NCI-H2171 (cell line): ENCODE measurements around the gene MYO15A.

Source experiments
- DNase-seq: peaks from one replicate; lab custom pipeline; 2025; lab: John Stamatoyannopoulos, UW

Gene MYO15A

GRCh38 chr17:18224053-18224386 lies 115.5 kb downstream of the MYO15A start:
- no peak for DNase-seq

GRCh38 chr17:18224387-18225120 lies 116.0 kb downstream of the MYO15A start:
- DNase-seq: no peak

GRCh38 chr17:18225121-18225641 lies 116.6 kb downstream of the MYO15A start, which contains the start of gene LLGL1:
Gene LLGL1 (plus strand): TSS chr17:18225635. CDS start chr17:18225683, 48 bp downstream.
- DNase-seq: peak; percentile 95

DNA sequence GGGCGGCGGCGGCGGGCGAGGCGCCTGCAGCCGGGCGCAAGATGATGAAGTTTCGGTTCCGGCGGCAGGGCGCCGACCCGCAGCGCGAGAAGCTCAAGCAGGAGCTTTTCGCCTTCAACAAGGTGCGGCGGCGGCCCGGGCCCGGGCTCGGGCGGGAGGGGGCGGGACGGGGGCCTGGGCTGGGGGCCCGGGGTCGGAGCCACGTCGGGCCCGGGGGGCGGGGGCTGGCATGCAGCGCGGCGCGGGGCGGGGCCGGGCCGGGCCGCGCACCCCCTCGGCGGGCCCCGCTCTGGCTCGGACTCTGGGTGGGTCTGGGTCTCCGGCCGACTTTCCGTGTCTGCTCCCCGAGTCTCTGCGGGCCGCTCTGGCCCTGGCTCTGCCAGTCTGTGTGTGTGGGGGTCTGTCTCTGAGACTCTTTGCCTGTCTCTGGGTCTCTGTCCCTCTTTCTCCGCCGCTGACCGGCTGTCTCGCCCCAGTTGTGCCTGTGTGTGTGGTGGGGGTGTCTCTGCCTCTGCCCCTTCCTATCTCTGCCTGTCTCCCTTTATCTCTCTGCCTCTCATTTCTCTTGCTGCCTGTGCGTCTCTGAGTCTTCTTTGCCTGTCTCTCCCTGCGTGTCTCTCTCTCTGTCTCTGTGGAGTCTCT lies 117.2 kb downstream of the MYO15A start:
- no peak for DNase-seq

DNA sequence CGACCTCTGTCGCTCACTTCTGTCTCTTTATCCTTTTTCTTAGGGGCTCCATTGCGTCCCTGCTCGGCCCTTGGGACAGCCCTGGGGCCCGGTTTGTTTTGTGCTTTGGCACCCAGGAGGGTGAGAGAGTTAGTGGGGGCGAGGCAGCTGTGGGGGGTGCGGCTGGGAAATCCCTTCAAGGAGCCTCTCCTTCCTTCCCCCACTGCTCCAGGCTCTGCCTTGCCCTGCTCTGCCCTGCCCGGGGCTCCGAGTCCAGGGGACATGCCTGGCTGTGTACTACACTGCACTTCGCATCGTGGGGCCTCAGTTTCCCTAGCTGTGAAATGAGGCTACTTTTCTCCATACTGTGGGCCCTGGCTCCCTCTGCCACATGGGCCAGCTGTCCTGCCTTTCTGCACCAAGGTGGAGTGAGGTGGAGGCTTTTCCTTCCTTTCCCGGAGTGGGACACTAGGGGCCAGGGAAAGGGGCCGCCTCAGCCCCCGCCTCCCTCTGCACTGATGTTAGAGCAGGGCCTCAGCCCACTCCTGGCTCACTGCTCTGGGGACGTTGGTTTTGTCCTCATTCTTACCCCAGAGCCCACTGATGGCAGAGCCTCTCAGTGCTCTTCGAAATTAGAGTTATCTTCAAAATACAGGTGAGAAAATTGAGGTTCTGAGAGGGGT lies 117.9 kb downstream of the MYO15A start:
- DNase-seq: no peak

DNA sequence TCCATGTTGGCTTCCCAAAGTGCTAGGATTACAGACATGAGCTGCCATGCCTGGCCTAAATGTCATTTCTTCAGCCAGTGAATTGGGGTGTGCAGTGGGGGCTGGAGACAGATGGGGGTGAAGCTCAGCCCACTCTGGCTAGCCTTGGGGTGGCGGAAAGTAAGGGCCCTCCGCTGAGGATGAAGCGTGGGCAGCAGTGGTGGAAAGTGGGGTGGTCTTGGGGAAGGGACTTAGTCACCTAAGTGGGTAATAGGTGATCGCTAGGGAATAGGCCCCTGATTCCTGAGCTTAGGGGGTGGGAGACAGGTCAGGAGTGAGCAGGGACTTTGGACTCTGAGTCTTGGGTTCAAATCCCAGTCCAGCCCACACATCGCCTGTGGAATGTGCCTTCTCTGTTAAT lies 119.1 kb downstream of the MYO15A start:
- DNase-seq: no peak

DNA sequence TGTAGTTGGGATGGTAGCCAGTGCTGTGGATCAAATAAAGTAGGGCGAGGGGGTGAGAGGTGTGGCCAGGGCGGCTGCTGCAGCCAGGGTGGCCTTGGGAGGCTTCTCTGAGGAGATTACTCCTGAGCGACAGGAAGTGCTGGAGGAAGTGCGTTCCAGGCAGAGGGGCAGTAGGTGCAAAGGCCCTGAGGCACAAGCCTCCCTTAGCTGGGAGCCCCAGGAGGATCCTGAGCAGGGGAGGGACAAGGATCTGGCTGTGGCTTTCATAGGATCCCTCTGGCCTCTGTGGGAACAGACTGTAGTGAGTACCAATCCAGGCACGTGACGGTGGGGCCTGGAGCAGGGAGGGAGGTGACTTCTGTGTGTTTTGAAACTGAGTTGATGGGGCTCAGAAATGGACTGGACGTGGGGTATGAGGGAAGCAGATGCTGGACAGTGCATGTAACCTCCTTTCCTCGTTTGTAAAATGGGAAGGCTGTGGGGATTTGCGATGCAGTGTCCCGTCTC lies 119.7 kb downstream of the MYO15A start:
- DNase-seq: no peak

- no peak for DNase-seq
These were observed 120.7 kb downstream of the MYO15A start for GRCh38 chr17:18229254-18229653.
